Measurements from ENCODE around the gene MAGEA3. TPM values are rescaled to one million over a fixed set of nuclear protein-coding genes. Genes with fewer than 3 reads are reported as not detected.
"Not testable (repeated sequence)": the region's sequence is repeated elsewhere in the genome, so short reads cannot be mapped to it uniquely, and the experiment has no call there.

MAGEA3 gene
- total and polyA plus RNA-seq, 9 of the 15 experiments (the other 6 are each of a cell fraction or from before 2014, with no cell fraction given) = 8.1 to 197 (median 144) TPM

GRCh38 chrX:152674652-152675051 is 23.9 kb upstream of the MAGEA3 start:
- H3K9me3 ChIP-seq (replicated peaks; ENCODE audit: control insufficient read depth, insufficient read depth, low read depth, low read length); H3K4me2 ChIP-seq (ENCODE audit: insufficient read depth, low read length); DNase-seq (ENCODE audit: extremely low read depth in 1 of 4, low spot score in 3 of 4); H3K9me1 ChIP-seq (ENCODE audit: control insufficient read depth, insufficient read depth, low read length); H3K4me1 ChIP-seq (replicated peaks in 1 of 2; ENCODE audit: control insufficient read depth in 2 of 2, insufficient read depth in 2 of 2, low read length in 2 of 2); FAIRE-seq; H3K4me3 ChIP-seq; intact Hi-C loops (cut with micrococcal nuclease); H2AFZ ChIP-seq (ENCODE audit: low read depth, low read length); CTCF ChIA-PET (ENCODE audit: low intra/inter-chr PET ratio); POLR2A ChIA-PET; H4K20me1 ChIP-seq (replicated peaks; ENCODE audit: control insufficient read depth, insufficient read depth, low read length); H3K79me2 ChIP-seq (ENCODE audit: control insufficient read depth, insufficient read depth, low read length); H3K27me3 ChIP-seq (ENCODE audit: control insufficient read depth in 2 of 2, insufficient read depth in 2 of 2, low read length in 2 of 2); H3K9ac ChIP-seq (ENCODE audit: insufficient read depth in 1 of 2, low read depth in 2 of 2, low read length in 2 of 2); ATAC-seq; BruUV-seq (replicated peaks); H3K36me3 ChIP-seq (ENCODE audit: control insufficient read depth, insufficient read depth, low read length); H3K27ac ChIP-seq (ENCODE audit: extremely low read depth, low read depth, low read length): not testable (repeated sequence)
- WGBS (ENCODE audit: insufficient coverage, low coverage, missing lambda C conversion rate) = 92% methylated on average over 1 of the region's 3 CpGs
- TF ChIP-seq ZNF146 (CRISPR knock-in tag; IDR thresholded peaks at IDR 0.05; ENCODE audit: unreplicated experiment) = peak; percentile 62
- in situ Hi-C loops (cut with MboI) = loop anchor here (10.0 kb wide), 1 partner anchor 110 kb away; no protein-coding TSS in a partner anchor

- FAIRE-seq (peak; percentile 94), ATAC-seq (peak; percentile 99)
- DNase-seq (ENCODE audit: extremely low read depth in 1 of 4, low spot score in 3 of 4); CTCF ChIA-PET (ENCODE audit: low intra/inter-chr PET ratio); intact Hi-C loops (cut with micrococcal nuclease); H3K4me1 ChIP-seq (replicated peaks in 1 of 2; ENCODE audit: control insufficient read depth in 2 of 2, insufficient read depth in 2 of 2, low read length in 2 of 2); POLR2A ChIA-PET; H3K9me3 ChIP-seq (replicated peaks; ENCODE audit: control insufficient read depth, insufficient read depth, low read depth, low read length); H4K20me1 ChIP-seq (replicated peaks; ENCODE audit: control insufficient read depth, insufficient read depth, low read length); in situ Hi-C loops (cut with MboI); H3K4me3 ChIP-seq; H3K27ac ChIP-seq (ENCODE audit: extremely low read depth, low read depth, low read length); H3K4me2 ChIP-seq (ENCODE audit: insufficient read depth, low read length); BruUV-seq (replicated peaks); H3K9ac ChIP-seq (ENCODE audit: insufficient read depth in 1 of 2, low read depth in 2 of 2, low read length in 2 of 2); H3K79me2 ChIP-seq (ENCODE audit: control insufficient read depth, insufficient read depth, low read length); H3K27me3 ChIP-seq (ENCODE audit: control insufficient read depth in 2 of 2, insufficient read depth in 2 of 2, low read length in 2 of 2); H3K36me3 ChIP-seq (ENCODE audit: control insufficient read depth, insufficient read depth, low read length); H3K9me1 ChIP-seq (ENCODE audit: control insufficient read depth, insufficient read depth, low read length); H2AFZ ChIP-seq (ENCODE audit: low read depth, low read length): not testable (repeated sequence)
- WGBS (ENCODE audit: insufficient coverage, low coverage, missing lambda C conversion rate) = no CpG with 5 or more reads among the region's 3 CpGs
These were observed 17.6 kb upstream of the MAGEA3 start for GRCh38 chrX:152681012-152681411.

- H2AFZ ChIP-seq (ENCODE audit: low read depth, low read length); H3K9me3 ChIP-seq (replicated peaks; ENCODE audit: control insufficient read depth, insufficient read depth, low read depth, low read length); H3K4me1 ChIP-seq (replicated peaks in 1 of 2; ENCODE audit: control insufficient read depth in 2 of 2, insufficient read depth in 2 of 2, low read length in 2 of 2); POLR2A ChIA-PET; H3K9me1 ChIP-seq (ENCODE audit: control insufficient read depth, insufficient read depth, low read length); CTCF ChIA-PET (ENCODE audit: low intra/inter-chr PET ratio); H3K27ac ChIP-seq (ENCODE audit: extremely low read depth, low read depth, low read length); H4K20me1 ChIP-seq (replicated peaks; ENCODE audit: control insufficient read depth, insufficient read depth, low read length); FAIRE-seq; BruUV-seq (replicated peaks); H3K36me3 ChIP-seq (ENCODE audit: control insufficient read depth, insufficient read depth, low read length); DNase-seq (ENCODE audit: extremely low read depth in 1 of 4, low spot score in 3 of 4); ATAC-seq; intact Hi-C loops (cut with micrococcal nuclease); H3K27me3 ChIP-seq (ENCODE audit: control insufficient read depth in 2 of 2, insufficient read depth in 2 of 2, low read length in 2 of 2); H3K9ac ChIP-seq (ENCODE audit: insufficient read depth in 1 of 2, low read depth in 2 of 2, low read length in 2 of 2); H3K4me2 ChIP-seq (ENCODE audit: insufficient read depth, low read length); H3K4me3 ChIP-seq; H3K79me2 ChIP-seq (ENCODE audit: control insufficient read depth, insufficient read depth, low read length): not testable (repeated sequence)
- in situ Hi-C loops (cut with MboI) = loop anchor here (5.0 kb wide), 1 partner anchor 67 kb away; the partner anchor contains the start of gene MAGEA6
- 100% methylated on average over 3 of the region's 5 CpGs for WGBS (ENCODE audit: insufficient coverage, low coverage, missing lambda C conversion rate)
These were observed 1.8 kb downstream of the MAGEA3 start for GRCh38 chrX:152700390-152700789.

GRCh38 chrX:152706500-152706899 is 7.9 kb downstream of the MAGEA3 start:
- H3K27me3 ChIP-seq (ENCODE audit: control insufficient read depth in 2 of 2, insufficient read depth in 2 of 2, low read length in 2 of 2); H2AFZ ChIP-seq (ENCODE audit: low read depth, low read length); H3K9me1 ChIP-seq (ENCODE audit: control insufficient read depth, insufficient read depth, low read length); BruUV-seq (replicated peaks); POLR2A ChIA-PET; H3K4me1 ChIP-seq (replicated peaks in 1 of 2; ENCODE audit: control insufficient read depth in 2 of 2, insufficient read depth in 2 of 2, low read length in 2 of 2); ATAC-seq; CTCF ChIA-PET (ENCODE audit: low intra/inter-chr PET ratio); H4K20me1 ChIP-seq (replicated peaks; ENCODE audit: control insufficient read depth, insufficient read depth, low read length); H3K36me3 ChIP-seq (ENCODE audit: control insufficient read depth, insufficient read depth, low read length); H3K9me3 ChIP-seq (replicated peaks; ENCODE audit: control insufficient read depth, insufficient read depth, low read depth, low read length); in situ Hi-C loops (cut with MboI); H3K27ac ChIP-seq (ENCODE audit: extremely low read depth, low read depth, low read length); DNase-seq (ENCODE audit: extremely low read depth in 1 of 4, low spot score in 3 of 4); H3K79me2 ChIP-seq (ENCODE audit: control insufficient read depth, insufficient read depth, low read length); H3K9ac ChIP-seq (ENCODE audit: insufficient read depth in 1 of 2, low read depth in 2 of 2, low read length in 2 of 2); H3K4me2 ChIP-seq (ENCODE audit: insufficient read depth, low read length); H3K4me3 ChIP-seq; intact Hi-C loops (cut with micrococcal nuclease): not testable (repeated sequence)
- FAIRE-seq = peak; percentile 15
- WGBS (ENCODE audit: insufficient coverage, low coverage, missing lambda C conversion rate) = 31% methylated on average over 2 of the region's 7 CpGs

Measured in K562 (cell line).